ENCODE data around the gene ZFP1.

The ZFP1 gene

DNA sequence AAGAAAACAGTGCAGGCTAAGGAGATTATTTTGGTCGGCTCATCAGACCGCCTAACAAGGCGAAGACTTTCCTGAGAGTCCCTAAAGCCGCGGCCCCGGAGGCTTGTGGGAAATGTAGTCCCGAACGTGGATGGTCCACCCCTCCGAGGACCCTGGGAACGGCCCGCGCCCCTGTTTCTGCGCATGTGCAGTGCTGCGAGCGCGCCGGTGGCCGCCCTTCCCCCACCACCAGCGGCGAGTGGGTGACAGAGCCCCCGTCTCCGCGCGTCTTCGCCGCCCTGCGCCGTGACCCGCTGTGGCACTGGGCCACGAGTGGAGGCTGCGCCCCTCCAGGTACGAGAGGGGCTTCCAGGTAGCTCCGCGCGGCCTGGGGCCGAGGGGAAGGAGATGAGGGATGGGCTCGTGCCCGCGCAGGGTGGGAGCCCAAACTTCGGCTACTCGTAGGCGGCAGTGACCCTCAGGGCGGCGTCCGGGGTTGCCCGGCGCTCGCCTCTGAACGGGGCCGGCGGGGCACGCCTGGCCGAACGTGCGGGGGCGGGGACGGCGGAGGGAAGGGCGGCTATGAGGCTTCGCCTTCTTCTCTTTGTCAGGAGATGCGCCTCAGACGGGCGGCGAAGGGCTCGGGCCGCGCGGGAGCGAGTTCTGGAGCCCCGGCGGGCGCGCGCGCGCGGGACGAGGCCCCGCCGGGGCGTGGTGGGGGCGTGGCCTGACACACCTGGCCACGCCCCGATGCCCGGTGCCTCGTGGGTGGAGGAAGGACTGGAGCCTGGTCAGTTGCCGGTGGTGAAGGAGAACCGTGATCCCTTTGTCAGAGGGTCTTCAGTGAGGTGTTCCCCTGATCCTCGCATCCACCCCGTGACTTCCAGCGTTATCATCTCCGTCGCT is at the start of gene ZFP1:
TSS of gene ZFP1 (plus strand) at position 214 of the 885 bp plus-strand sequence. CDS start 4,428 bp downstream, outside the sequence.
- TF ChIP-seq, protein P1, sequence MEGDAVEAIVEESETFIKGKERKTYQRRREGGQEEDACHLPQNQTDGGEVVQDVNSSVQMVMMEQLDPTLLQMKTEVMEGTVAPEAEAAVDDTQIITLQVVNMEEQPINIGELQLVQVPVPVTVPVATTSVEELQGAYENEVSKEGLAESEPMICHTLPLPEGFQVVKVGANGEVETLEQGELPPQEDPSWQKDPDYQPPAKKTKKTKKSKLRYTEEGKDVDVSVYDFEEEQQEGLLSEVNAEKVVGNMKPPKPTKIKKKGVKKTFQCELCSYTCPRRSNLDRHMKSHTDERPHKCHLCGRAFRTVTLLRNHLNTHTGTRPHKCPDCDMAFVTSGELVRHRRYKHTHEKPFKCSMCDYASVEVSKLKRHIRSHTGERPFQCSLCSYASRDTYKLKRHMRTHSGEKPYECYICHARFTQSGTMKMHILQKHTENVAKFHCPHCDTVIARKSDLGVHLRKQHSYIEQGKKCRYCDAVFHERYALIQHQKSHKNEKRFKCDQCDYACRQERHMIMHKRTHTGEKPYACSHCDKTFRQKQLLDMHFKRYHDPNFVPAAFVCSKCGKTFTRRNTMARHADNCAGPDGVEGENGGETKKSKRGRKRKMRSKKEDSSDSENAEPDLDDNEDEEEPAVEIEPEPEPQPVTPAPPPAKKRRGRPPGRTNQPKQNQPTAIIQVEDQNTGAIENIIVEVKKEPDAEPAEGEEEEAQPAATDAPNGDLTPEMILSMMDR (conservative IDR thresholded peaks at IDR 0.05; ENCODE audit: low read length): no peak
- DNase-seq (ENCODE audit: low read depth): peak; percentile 86
- H3K4me3 ChIP-seq (ENCODE audit: low read length): peak within 1 kb of the TSS; percentile 96

DNA sequence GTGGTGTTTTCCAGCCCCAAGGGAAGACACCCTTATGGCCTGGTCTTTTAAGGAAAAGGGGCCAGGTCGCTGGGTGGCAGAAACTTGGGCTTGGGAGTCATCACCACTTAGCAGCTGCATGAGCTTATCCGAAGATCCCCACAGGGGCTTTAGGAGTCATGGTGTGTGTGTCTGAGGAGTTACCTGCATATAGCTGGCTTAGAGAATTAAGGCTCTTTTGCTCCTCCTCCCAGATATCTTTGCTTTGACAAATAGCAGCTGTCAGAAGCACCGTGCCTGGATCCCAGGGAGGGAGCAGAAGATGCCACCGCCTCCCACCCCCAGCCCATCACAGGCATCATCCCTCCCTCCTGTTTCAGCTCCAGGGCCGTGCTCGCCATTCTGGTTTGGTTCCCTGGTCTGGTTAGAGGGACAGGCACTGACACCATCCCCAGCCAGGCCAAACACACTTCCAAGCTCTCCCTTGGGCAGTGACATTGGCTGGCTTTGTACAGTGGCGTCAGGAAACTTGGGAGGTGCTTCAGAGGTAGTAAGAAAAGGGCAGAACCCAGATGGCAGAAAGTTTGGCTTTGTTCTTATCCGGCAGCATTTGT is 49.2 kb upstream of the ZFP1 start:
- TF ChIP-seq, protein P1 (conservative IDR thresholded peaks at IDR 0.05; ENCODE audit: low read length): no peak
- H3K4me3 ChIP-seq (ENCODE audit: low read length): no peak overlapping the region
- DNase-seq (ENCODE audit: low read depth): no peak

DNA sequence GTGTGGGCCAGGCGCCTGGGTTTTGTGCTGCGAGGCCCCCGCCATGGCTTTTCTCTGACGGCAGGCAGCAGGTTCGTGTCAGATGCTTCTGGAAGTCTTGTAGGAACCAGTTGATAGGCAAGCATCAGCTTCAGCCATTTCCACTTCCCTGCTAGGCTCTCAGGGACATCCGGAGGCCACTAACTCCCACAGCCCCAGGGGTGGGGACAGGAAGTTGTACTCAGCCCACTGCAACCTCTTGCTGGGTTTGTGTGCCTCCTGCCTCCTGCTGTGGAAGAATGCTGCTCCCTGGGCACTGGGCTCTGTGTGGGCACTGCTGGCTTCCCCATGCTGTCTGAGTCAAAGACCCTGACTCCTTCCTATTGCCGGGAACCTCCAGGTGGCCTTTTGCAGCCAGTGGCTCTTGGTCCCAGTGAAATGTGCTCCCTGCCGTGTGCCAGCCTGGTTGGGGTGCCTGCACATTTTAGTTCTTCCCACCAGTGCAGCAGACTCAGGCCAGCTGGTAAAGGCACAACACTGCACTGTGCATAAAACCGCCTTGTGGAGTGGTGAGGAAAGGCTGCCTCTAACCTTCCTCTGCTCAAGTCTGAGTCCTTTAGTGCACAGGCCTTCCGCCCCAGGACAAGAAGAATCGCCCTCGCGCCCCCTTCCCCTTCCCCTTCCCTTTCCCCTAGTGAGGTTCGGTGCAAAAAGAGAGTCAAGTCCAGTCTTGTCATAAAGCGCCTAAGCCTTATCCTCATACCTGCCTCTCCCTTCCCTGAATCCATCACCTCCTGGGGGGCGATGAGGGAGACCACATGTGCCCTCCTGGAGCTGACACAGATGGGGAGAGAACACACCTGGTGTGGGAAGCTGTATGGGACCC is 48.4 kb upstream of the ZFP1 start:
- no peak for DNase-seq (ENCODE audit: low read depth)
- TF ChIP-seq, protein P1 (conservative IDR thresholded peaks at IDR 0.05; ENCODE audit: low read length): no peak
- H3K4me3 ChIP-seq (ENCODE audit: low read length): no peak overlapping the region

DNA sequence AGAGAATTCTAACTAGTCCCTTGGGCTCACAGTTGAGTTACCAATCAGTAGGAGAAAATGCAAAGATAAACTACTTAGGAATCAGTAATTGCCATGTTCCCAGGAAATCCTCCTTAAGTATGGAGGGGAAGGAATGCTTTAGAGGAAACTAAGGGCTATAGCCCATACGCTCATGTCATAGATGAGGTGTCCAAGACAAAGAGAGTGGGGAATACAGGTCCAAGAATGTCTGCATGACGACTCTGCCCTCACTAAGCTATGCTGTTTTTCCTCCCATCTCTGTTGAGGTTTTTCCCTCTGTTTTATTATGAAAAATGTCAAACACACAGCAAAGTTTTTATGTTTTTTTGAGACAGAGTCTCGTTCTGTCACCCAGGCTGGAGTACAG is 47.7 kb upstream of the ZFP1 start:
- no peak overlapping the region for H3K4me3 ChIP-seq (ENCODE audit: low read length)
- TF ChIP-seq, protein P1 (conservative IDR thresholded peaks at IDR 0.05; ENCODE audit: low read length): no peak
- DNase-seq (ENCODE audit: low read depth): no peak

DNA sequence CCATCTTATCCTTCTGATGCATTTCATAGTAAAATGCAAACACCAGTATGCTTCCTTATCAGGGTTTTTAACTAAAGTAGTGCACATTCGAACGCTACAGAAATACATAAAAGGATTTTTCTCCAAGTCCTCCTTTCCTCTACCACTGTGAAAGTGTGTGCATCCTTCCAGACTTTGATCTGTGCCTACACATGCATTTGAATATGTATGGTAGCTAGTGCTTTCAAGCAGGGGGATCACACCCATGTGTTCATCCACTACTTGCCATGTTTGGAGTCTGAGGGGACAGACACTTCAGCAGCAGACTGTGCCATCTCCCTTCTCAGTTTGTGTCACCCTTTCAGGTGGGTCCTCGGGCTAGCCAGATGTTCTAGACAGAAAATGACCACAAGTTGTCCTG is 46.7 kb upstream of the ZFP1 start:
- no peak for DNase-seq (ENCODE audit: low read depth)
- H3K4me3 ChIP-seq (ENCODE audit: low read length): no peak overlapping the region
- TF ChIP-seq, protein P1 (conservative IDR thresholded peaks at IDR 0.05; ENCODE audit: low read length): no peak

DNA sequence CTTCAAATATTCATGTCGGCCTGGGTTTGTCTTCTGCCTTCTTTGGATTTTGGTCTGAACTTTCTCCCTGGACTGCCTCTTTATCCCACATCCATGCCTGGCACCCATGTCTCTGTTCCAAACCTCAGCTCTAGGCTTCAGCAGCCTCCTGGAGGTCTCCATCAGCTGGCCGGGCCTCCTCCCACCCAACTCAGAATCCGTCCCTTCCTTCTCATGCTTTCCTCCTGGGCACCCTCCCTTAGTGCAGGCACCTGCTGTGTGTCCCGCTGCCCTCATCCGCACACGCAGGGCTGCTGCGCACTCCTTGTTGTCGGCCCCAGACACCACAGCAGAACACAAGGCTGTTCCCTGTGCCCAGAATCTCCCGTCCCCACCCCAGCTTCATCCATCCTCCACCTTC is 45.7 kb upstream of the ZFP1 start:
- no peak overlapping the region for H3K4me3 ChIP-seq (ENCODE audit: low read length)
- TF ChIP-seq, protein P1 (conservative IDR thresholded peaks at IDR 0.05; ENCODE audit: low read length): no peak
- no peak for DNase-seq (ENCODE audit: low read depth)
